ENCODE data around the gene KIF1B. TPM values are rescaled to one million over a fixed set of nuclear protein-coding genes. Genes with fewer than 3 reads are reported as not detected.

KIF1B gene
- total and polyA plus RNA-seq, 9 of the 15 experiments (the other 6 are each of a cell fraction or from before 2014, with no cell fraction given) = 2.8 to 19.8 (median 11.9) TPM

- no peak for TF ChIP-seq RBM34 (IDR thresholded peaks at IDR 0.05; ENCODE audit: borderline replicate concordance, insufficient read depth, low read length)
- no peak for TF ChIP-seq ZNF24 (IDR thresholded peaks at IDR 0.05)
- no peak for TF ChIP-seq MECOM (CRISPR knock-in tag; IDR thresholded peaks at IDR 0.05)
- TF ChIP-seq BHLHE40 (IDR thresholded peaks at IDR 0.05; ENCODE audit: low read length) = no peak
- TF ChIP-seq RERE (CRISPR knock-in tag; IDR thresholded peaks at IDR 0.05; ENCODE audit: borderline replicate concordance) = no peak
- no peak for TF ChIP-seq NFXL1 (CRISPR knock-in tag; IDR thresholded peaks at IDR 0.05)
- TF ChIP-seq, protein P1, sequence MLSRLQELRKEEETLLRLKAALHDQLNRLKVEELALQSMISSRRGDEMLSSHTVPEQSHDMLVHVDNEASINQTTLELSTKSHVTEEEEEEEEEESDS (CRISPR knock-in tag; IDR thresholded peaks at IDR 0.05) = no peak
- no peak for TF ChIP-seq MED1 (CRISPR knock-in tag; IDR thresholded peaks at IDR 0.05; ENCODE audit: borderline replicate concordance)
- TF ChIP-seq RBM25 (IDR thresholded peaks at IDR 0.05; ENCODE audit: low read depth, low read length, severe bottlenecking) = no peak
Observed at GRCh38 chr1:10196976-10197375, 13.4 kb upstream of the KIF1B start (continued).
